ENCODE measurements around the gene CLMN. TPM values are rescaled to one million over a fixed set of nuclear protein-coding genes. Genes with fewer than 3 reads are reported as not detected.

The CLMN gene
- total RNA-seq, 2 donors from 2014 or later = 3.4 to 4.0 TPM

DNA sequence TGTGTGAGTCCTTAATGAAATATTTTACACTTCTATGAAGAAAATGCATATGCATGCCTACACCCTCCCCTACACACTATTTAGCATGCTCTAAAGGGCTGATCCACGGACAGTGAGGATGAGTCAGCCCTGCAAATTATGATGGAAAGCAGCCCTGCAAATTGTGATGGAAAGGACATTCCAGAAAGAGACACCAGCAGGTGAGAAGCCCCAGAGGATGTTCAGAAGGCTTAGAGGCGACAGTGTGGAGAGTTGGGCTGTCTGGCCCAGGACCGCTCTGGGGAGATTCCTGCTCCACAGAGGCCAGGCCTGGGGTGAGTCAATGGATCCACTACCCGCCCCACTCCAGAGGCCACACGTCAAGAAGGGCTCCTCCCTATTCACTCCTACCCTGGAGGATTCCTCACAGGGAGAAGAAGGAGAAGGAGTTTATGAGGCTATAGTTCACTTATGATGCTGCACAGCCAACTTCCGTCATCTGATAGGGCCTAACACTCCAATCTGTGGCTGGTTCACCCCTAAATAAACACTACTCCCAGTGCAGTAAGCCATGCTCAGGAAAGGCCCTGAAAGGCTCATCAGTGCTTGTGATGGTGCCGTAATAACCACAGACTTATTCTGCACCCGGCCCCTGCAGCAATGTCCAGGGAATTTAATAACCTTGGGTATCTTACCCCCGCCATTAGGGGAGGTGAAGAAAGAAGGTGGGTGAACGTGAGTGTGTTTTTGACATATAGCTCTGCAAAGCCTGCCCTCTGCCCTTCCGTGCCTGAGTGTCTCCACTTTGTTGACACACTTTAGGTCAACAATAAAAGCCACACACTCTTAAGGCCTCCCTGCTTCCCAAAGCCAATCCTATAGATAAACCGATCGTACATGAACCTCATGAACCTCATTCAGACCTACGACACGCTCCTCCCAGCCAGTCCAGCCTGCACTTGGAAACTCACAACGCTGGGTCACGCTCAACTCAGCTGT lies 46.4 kb downstream of the CLMN start:
- Histone ChIP-seq H3K27ac (no peak overlapping the region), H3K9me3 (no peaks in the 10 kb centered on the region), H3K36me3 (no peaks in the 10 kb centered on the region), H3K4me1 (no peaks in the 10 kb centered on the region), H3K4me3 (no peak overlapping the region), H3K27me3 (no peaks in the 10 kb centered on the region)
- DNase-seq (ENCODE audit: low spot score) = no peak
- TF ChIP-seq, protein P1, sequence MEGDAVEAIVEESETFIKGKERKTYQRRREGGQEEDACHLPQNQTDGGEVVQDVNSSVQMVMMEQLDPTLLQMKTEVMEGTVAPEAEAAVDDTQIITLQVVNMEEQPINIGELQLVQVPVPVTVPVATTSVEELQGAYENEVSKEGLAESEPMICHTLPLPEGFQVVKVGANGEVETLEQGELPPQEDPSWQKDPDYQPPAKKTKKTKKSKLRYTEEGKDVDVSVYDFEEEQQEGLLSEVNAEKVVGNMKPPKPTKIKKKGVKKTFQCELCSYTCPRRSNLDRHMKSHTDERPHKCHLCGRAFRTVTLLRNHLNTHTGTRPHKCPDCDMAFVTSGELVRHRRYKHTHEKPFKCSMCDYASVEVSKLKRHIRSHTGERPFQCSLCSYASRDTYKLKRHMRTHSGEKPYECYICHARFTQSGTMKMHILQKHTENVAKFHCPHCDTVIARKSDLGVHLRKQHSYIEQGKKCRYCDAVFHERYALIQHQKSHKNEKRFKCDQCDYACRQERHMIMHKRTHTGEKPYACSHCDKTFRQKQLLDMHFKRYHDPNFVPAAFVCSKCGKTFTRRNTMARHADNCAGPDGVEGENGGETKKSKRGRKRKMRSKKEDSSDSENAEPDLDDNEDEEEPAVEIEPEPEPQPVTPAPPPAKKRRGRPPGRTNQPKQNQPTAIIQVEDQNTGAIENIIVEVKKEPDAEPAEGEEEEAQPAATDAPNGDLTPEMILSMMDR (IDR thresholded peaks at IDR 0.05) = no peak

DNA sequence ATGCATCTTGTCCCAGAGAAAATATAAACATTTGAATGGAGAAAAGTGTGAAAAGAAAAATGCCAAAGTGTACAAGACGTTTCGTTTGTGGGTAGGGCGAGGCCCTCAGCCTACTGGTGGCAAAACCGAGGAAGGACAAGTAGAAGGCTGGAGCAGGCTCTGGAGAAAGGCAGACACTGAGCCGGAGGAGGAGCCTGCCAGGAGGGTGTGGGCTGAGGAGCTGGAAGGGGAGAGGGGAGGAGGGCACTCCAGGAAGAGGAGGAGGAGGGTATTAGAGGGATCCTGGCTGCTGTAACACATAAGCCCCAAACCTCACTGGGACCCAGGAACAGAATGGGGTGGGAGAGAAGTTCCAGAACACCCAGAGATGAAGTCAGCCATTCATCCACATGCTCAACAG lies 47.7 kb downstream of the CLMN start:
- no peak for DNase-seq (ENCODE audit: low spot score)
- Histone ChIP-seq H3K36me3 (no peaks in the 10 kb centered on the region), H3K4me1 (no peaks in the 10 kb centered on the region), H3K27me3 (no peaks in the 10 kb centered on the region), H3K4me3 (no peak overlapping the region), H3K27ac (no peak overlapping the region), H3K9me3 (no peaks in the 10 kb centered on the region)
- TF ChIP-seq, protein P1 (IDR thresholded peaks at IDR 0.05) = no peak

DNA sequence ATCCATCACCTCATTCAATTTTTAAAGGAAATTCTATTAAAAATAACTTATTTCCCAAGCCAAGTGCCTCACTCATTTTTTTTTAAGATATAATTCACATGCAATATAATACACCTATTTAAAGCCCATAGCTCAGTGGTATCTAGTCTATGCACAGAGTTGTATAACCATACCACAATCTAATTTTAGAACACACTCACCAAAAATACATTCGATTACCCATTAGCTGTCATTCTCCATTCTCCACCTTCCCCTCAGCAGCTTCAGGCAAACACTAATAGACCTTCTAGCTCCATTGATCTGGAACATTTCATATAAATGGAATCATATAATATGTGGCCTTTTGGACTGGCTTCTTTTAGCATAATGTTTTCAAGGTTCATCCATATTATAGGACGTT lies 49.5 kb downstream of the CLMN start:
- TF ChIP-seq, protein P1 (IDR thresholded peaks at IDR 0.05) = no peak
- Histone ChIP-seq H3K4me1 (peaks cover 0 to 7% of the 10 kb centered on the region in 2 donors), H3K27me3 (no peaks in the 10 kb centered on the region), H3K9me3 (no peaks in the 10 kb centered on the region), H3K27ac (no peak overlapping the region), H3K36me3 (no peaks in the 10 kb centered on the region), H3K4me3 (no peak overlapping the region)
- DNase-seq (ENCODE audit: low spot score) = no peak

DNA sequence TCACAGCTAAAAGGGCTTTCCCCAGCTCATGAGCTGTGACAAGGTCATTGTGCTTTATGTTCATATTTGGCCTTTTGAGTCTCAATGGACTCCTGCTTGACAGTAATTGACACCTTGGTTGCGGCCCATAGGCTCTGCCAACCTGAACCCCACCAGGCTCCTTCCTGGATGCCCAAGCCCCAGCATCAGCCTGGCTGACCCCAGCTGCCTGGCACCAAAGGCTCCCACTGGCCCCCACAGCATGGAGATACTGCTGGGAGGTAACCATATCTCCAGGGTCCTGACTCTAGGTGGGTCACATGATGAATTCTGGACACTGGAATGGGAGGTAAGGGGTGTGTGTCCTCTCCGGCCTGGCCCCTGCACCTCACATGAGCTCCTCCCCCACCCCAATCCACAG lies 50.2 kb downstream of the CLMN start:
- Histone ChIP-seq H3K27ac (no peak overlapping the region), H3K36me3 (no peaks in the 10 kb centered on the region), H3K27me3 (no peaks in the 10 kb centered on the region), H3K4me1 (peaks cover 0 to 11% of the 10 kb centered on the region in 2 donors), H3K9me3 (no peaks in the 10 kb centered on the region), H3K4me3 (no peak overlapping the region)
- DNase-seq (ENCODE audit: low spot score) = no peak
- TF ChIP-seq, protein P1 (IDR thresholded peaks at IDR 0.05) = no peak

DNA sequence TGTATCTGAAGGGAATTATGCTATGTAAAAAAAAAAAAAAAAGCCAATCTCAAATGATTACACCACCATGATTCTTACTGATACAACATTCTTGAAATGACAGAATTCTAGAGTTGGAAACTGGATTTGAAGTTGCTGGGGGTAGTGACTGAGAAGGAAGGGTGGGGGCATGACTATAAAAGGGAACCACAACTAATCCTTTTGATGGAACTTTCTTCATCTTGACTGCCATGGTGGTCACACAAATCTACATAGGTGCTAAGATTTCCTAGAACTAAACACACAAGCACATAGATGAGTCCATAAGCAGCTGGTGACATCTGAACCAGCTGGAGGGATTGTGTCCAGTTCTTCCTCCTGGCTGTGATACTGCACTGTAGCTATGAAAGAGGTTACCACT lies 51.4 kb downstream of the CLMN start:
- Histone ChIP-seq H3K27me3 (no peaks in the 10 kb centered on the region), H3K4me3 (no peak overlapping the region), H3K36me3 (no peaks in the 10 kb centered on the region), H3K27ac (no peak overlapping the region), H3K9me3 (no peaks in the 10 kb centered on the region), H3K4me1 (peaks cover 0 to 11% of the 10 kb centered on the region in 2 donors)
- no peak for DNase-seq (ENCODE audit: low spot score)
- TF ChIP-seq, protein P1 (IDR thresholded peaks at IDR 0.05) = no peak

Measured in right atrium auricular region (tissue), 2 donors.